HG03159 (cell line): Measurements from ENCODE around the gene WWOX.

Experiments
- ATAC-seq: cut with Tn5 transposase; IDR thresholded peaks from one replicate; pipeline ENCODE4 v1.9.1; 2021; ENCODE audit warnings: mild to moderate bottlenecking, moderate library complexity; ENCODE audit not compliant: unreplicated experiment

WWOX gene

DNA sequence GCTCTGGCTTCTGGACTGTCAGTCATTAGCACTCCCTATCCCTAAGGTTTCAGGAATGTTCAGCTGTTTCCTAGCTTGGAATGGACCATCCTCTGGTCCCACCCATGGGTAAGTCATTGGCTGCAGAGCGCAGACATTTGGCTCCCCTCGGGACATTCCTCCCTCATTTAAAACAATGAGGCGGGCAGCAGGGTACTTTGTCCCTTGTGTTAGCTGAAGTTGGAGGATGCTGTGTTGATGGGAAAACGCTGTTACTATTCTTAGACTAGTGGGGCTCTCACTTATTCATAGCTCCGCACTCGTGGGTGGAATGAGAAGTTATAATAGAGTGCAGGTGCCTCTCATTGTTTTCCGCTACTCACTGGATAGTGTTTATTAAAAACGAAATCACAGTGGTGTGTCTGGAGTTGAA is 673.8 kb downstream of the WWOX start:
- no peak for ATAC-seq

DNA sequence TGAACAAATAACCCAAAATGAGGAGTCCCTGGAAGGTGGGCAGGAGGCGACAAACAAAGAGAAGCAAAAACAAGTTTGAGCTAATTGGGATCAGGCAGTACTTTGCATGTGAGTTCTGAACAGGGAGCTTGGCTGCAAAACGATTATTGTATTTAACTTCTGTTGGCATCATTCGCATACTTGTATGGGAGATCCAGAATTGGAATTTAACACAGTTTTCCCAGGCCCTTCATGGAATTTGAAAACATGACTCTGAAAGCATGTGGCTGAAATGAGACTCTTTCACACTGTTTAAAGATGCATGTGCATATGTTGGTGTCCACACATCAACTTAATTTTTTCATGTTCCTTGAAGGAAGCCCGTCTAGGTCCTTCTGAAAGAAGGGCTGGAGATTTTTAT is 674.3 kb downstream of the WWOX start:
- no peak for ATAC-seq

DNA sequence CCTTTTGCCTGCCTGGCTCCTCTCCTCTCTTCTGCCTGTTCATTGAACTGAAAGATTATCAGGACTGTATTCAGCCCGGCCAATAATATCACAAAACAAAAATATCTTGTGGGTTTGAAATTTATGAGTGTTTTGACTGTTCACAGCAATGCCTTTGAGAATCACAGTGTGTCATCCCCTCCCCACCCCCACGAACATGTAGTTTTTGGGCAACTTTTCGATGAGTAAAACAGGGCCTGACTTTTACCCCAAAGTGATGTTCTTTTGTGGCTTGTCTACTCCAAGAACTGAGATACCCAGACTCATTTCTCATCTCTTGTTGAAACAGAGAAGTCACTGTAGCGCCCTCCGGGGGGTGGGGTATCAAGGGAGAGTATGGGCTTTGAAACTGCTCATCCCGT is 675.7 kb downstream of the WWOX start:
- no peak for ATAC-seq

DNA sequence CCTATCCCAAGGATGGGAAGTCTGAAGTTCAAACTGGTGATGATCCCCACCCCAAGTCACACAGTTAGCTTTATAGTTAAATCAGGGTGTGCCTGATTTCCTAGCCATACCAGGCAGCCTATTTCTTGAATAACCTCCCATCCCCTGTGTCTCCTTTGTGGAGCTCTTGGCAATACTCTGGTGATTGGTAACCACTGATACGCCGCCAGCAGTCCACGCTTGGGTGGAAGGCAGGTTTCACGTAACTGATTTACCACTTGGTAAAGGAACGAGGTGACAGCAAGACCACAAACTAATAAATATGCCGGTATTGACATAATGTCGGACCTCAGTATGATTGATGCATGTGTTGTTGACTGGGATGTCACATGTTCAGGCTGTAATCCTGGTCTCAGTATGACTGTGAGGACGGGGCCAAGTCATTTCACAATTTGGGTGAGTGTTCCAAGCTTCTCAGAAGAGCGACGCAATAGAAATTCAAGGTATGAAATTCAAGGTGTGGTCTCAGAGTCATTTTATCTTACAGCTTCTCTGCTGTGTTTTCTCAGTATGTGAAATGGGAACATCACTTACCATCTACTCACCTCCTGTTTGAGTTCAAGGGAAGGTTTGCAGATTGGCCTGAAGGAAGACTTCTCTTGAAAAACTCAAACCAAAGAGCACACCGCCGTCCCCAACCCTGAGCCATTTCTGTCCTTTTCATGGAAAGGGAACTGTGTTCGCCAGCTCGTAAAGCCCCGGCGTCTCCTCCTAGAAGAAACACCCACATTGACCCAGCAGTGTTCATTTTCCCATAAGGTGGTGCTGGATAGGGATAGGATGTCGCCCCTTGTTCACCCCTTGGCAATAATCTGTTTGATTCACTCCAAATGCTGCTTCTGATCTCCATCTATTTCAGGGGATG is 678.9 kb downstream of the WWOX start:
- ATAC-seq: no peak

DNA sequence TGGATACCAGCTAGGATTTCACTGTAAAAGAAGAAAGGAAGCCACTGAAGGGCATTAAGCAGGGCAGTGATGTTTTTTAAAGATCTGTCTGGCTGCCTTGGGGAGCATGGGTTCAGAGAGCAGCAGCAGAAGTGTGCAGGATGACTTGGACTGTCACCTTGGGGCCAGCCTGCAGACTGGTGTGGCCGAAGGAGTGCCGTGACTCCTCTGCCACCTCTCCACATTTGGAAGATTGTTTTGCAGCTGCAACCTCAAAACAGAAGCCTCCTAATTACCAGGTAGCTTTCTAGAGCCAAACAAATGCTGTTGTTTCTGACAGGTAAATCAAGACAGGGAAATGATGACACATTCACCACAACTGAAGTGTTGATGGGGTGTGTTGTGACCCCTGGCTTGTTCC is 681.4 kb downstream of the WWOX start:
- ATAC-seq: no peak

DNA sequence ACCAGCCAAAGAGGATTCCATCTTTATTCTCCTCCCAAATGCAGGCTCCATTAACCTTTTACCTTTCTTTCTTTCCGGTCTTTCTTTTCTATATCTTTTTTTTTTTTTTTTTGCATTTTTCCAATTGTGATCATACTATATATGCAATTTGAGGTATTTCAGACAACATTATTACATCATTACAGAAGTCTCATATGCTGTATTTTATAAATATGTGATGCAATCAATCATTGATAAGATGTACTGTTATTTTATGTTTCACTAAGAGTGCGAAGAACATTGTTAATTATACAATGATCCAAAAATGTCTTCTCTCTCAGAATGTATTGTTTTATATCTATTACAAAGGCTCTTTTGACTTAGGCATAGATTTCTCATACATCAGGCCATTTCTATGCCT is 683.1 kb downstream of the WWOX start:
- no peak for ATAC-seq

DNA sequence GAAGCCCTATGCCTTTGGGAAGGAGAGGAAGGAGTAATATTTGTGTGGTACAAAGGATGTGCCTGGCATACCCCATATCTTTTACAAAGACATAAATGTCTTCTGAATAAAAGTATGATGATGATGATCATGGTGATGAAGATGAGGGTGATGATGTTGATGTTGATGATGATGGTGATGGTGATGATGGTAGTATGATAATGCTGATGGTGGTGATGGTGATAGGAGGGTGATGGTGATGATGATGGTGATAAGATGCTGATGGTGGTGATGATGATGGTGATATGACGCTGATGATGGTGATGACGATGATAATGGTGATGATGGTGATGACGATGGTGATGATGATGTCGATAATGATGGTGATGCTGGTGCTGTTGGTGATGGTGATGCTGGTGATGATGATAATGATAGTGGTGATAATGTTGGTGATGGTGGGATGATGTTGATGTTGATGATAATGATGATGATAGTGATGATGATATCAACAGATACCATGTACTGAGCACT is 684.2 kb downstream of the WWOX start:
- ATAC-seq: no peak

DNA sequence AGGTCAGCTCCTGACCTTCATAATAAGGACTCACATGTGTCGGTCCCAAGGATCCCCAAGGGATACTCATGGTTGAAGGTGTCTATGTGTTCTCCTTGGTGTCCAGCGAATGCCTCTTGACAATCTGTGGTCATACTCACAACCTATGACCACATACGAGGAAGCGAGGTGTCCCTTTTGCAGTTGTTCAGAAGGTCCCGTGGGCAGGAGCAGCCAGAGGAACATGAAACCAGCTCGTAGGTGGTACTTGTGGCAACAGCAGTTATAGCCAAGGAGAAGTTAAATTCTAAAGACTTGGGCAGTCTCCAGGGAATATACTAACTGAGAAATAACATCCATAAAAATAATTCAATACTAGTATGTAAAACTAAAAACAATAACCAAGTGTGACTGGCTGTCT is 685.3 kb downstream of the WWOX start:
- no peak for ATAC-seq

DNA sequence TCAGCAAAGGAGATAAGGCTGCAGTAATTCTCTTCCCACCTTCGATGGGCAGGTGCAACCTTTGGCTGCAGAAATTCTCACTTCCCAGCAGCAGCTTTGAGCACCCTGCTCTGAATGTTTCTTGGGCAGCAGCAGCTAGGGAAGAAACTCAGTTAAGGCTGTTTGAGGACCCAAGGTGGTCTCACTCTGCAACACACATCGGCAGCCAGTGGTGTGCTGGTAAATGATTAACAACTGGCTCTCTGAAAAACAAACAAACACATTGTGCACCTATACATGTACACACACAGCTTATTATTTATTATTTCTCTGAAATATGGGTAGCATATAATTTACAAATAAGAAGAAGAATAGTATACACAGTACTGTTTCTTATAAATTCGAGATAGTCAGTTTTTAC is 685.8 kb downstream of the WWOX start:
- no peak for ATAC-seq

DNA sequence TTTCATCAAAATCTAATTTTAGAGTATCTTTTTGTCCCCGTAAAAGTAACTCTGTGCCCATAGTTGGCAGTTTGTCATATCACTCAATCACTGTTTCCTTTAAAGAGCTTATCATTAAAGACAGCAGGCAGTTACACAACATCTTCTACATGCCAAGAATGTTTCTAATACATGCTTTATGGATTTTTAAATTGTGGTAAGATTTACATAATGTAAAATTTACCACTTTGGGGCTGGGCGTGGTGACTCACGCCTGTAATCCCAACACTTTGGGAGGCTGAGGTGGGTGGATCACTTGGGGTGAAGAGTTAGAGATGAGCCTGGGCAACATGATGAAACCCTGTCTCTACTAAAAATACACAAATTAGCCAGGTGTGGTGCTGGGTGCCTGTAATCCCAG is 687.2 kb downstream of the WWOX start:
- ATAC-seq: no peak

DNA sequence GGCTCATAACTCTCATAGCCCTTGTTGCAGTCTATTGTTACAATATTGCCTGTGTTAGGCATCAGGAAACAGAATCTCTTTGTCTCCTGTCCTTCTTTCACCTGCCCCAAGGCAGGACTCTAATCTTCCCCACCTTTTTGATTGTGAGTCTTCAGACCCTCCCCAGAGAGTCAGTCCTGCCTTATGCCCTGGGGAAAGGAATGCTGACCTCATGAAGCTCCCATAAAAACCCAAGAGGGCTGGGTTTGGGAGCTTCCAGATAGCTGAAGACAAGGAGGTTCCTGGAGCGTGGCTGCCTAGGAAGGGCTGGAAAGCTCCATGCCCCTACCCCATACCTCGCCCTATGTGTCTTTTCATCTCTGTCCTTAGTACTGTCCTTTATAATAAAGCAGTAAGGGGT is 688.8 kb downstream of the WWOX start:
- no peak for ATAC-seq

DNA sequence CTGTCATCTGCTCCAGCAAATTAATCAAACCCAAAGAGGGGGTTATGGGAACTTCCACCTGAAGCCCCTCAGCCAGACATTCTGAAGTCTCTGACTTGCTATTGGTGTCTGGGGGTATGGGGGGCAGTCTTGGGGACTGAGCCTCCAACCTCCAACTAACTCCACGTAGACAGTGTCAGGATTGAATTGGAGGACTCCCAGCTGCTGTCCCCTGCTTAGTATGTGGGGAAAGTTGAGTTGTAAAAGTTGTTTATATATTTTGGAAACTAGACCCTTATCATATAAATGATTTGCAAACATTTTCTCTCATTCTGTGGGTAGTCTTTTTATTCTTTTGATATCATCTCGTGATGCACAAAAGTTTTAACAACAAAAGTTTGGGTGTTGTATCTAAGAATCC is 689.2 kb downstream of the WWOX start:
- ATAC-seq: no peak

DNA sequence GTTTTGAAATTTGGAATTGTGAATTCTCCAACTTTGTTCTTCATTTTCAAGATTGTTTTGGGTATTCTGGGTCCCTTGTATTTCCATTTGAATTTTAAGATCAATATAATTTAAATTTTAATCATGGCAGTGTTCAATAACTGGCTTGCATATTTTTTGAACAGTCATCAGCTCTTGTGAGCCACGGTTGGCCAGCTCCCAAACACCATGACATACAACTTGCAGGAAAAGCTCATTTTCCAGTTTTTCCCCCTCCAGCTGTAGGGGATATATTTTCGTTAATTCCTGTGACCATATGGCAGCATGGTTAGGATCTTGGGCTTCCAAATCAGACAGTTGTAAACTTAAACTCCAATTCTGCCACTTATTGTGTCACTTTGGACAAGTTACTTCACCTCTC is 690.1 kb downstream of the WWOX start:
- ATAC-seq: no peak

DNA sequence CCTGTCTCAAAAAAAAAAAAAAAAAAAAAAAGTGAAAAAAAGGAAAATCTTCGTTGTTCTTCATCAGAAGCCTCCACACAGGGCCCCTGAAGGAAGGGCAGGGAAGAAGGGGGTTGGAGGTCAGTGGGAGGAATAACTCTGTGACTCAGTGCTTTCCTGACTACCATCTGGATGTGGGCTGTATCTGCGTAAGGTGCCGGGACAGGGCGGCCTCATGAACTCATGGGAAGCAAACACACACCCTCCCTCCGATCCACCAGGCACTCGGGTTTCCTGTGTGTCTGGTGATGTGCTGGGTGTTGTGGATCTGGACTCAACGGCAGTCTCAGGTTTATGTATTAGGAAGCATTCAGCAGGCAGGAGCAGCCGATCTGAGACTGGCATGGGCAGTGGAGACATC is 691.6 kb downstream of the WWOX start:
- no peak for ATAC-seq

DNA sequence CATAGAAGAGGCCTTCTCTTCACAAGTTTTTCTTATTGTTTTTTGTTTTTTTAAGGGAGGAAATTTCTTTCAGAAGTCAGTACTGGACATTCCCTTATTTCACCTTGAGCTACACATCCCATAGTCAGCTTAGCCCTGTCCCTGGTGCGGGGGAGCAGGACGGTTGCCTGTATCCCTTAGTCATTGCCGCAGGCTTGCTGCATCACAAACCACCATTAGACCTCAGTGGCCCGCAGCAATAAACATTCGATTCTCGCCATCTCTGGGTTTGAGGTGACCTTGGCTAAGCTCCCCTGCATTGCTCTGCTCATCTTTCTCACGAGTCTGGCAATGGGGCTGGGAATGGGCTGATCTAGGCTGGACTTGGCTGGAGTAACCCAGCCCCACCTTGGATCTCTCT is 692.5 kb downstream of the WWOX start:
- no peak for ATAC-seq

DNA sequence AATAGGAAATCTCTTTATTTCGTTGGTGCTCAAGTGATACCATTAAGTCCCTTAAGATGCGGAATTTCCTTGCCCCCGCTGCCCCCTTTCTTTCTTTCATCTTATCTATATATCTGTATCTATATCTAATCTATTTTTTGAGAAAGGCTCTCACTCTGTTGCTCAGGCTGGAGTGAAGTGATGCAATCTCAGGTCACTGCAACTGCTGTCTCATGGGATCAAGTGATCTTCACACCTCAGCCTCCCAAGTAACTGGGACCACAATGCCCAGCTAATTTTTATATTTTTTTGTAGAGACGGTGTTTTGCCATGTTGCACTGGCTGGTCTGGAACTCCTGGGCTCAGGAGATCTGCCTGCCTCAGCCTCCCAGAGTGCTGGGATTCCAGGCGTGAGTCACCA is 693.5 kb downstream of the WWOX start:
- no peak for ATAC-seq

DNA sequence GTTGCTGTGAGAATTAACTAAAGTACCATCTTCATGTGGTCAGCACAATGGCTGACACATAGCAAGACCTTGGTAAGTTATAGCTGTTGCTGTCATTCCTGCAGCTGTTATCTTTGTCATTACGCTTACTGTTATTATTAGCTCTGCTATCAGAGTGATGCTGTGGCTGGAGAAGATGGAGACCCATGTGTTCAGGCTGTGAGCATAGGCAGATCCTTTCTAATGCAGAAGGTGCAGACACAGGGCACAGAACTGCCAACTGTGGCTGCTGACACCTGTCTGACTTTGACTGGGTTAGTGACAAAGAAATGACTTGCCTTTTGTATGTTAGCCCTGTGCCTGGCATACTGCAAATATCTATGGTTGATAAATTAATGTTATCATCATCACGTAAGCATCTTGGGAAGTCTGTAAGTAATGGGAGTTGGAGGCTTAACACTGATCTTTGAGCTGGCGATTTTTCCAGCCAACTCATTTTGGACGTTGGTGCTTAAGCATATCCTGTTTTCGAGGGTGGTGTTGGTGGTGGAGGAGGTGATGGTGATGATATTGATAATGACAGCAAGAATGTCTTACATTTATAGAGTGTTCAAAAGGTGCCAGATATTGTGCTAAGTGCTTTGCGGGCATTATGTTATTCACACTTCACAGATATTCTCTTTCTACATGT is 695.3 kb downstream of the WWOX start:
- ATAC-seq: no peak

DNA sequence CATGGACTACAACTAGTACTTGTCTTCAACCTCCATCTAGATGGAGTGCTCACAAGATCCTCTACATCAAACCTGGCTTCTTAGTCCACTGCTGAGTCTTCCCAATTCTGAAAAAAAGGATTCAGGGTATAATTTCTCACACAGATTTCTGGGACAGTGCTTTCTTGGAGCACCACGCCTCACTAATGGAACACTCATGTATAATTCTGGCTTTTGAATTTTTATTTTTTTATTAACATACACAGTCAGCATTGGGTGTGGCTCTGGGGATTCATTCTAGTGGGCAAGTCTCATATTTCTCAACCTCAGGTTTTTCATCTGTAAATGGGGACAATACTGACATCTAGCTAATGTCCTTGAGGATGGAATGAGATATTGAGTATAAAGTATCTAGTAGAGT is 696.0 kb downstream of the WWOX start:
- no peak for ATAC-seq

DNA sequence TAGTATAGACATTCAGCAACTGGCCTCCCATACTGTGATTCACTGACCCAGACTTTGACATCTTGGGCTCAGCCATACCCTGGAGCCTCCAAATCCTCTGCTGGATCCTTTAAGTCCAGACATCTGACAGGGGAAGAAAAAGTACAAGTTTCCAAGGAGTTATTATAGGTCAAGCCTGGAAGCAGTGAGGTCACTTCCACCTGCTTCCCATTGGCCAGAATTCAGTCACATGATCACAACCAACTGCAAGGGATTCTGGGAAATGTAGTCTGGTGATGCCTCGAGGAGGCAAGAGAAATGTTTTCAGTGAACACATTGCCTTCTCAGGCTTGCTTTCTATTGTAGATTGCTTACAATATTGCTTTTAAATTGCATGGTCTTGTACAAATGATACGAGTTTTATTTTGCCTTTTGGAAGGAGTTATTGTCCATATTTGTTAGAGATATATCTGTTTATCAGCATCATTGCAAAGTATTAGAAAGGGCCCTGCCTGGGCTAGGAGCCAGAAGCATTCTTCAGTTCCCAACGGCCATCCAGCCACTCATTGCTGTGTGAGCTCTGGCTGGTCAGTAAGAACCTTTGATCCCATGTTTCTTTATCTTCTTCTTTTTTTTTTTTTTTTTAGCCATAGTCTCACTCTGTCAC is 696.9 kb downstream of the WWOX start:
- ATAC-seq: no peak

DNA sequence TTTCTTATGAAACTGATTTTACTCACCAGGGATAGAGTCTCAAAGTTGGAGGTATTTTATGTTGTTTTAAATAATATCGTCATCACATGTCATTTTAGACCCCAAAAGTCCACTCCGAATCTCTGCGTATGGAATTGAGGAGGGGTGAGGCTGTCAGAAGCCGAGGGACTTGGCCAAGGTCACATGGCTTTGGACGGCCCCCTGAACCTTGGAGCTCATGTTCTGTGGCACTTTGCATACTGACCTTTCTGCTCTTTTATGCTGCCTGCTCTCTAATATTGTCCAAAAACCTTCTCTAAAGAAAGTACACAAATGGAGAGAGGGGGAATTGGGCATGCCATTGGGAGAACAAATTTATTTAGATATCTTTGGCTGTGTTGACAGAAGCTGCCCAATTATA is 700.0 kb downstream of the WWOX start:
- ATAC-seq: no peak

DNA sequence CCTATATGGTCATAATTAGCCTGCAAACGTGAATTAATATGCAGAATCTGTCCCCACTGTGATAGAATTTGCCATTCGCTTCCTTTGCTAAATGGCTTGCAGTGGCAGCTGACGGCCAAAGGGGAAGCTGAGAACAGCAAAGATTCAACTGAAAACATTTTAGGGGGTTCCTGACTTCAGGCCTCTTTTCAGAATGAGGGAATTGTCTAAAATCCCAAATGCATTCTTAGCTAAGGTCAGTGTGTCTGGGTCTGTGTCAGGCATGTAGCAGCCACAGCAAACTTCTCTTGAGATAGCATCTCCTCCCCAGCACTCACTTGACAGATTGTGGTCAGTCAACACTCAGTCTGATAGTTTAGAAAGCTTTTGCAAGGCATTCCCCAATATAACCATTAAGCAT is 701.1 kb downstream of the WWOX start:
- ATAC-seq: no peak
